Endothelial cell of umbilical vein (primary cell): ENCODE data around the gene GPR75. TPM values are rescaled to one million over a fixed set of nuclear protein-coding genes. Genes with fewer than 3 reads are reported as not detected.

Experiments used
- BruUV-seq: library from RNA; stranded (reverse); fragments of 400-500 nt; replicated peaks from 2 replicates; lab custom pipeline; 2021; lab: Mats Ljungman, UMichigan
- CTCF ChIA-PET: fragments of 300-600, 350-600 bp; sonication (Branson Sonifier 250); formaldehyde crosslinking; loops from one replicate; lab custom pipeline; 2021; ENCODE audit warnings: antibody characterized with exemption, inconsistent platforms; lab: Charles Lee
- POLR2A ChIA-PET: fragments of 300-600, 350-600 bp; sonication (Branson Sonifier 250); formaldehyde crosslinking; loops from one replicate; lab custom pipeline; 2021; ENCODE audit warnings: antibody characterized with exemption, inconsistent platforms; lab: Charles Lee
- DNase-seq: peaks from one replicate; pipeline ENCODE4 v3.0.0-alpha.2; 2011; ENCODE audit warnings: low read depth, low spot score
- FAIRE-seq: peaks from 2 replicates; lab custom pipeline; 2011; peaks lifted over from hg19 to GRCh38; lab: Jason Lieb, UNC
- H2AFZ ChIP-seq: 2 replicates; pipeline ENCODE4 v1.6.0; 2012; ENCODE audit warnings: low read depth, low read length, control low read depth, inconsistent platforms
- H3K27ac ChIP-seq: 2 replicates; pipeline ENCODE4 v1.5.1; 2011; ENCODE audit warnings: low read depth, mild to moderate bottlenecking, control low read depth, low read length, moderate library complexity; ENCODE audit not compliant: insufficient read depth
- H3K27me3 ChIP-seq, 2 experiments: 2 replicates each; pipeline versions ENCODE4 v1.6.0 to v1.6.1; 2011; ENCODE audit warnings: low read length in 2 of 2, mixed read lengths in 1 of 2; ENCODE audit not compliant: control insufficient read depth in 2 of 2, insufficient read depth in 2 of 2
- H3K36me3 ChIP-seq, 2 experiments: 2 replicates in 1 of 2; 3 replicates in 1 of 2; pipeline ENCODE4 v1.5.1; 2011; ENCODE audit warnings: low read length in 2 of 2, mild to moderate bottlenecking in 1 of 2, moderate library complexity in 1 of 2; ENCODE audit not compliant: control insufficient read depth in 2 of 2, insufficient read depth in 2 of 2; ENCODE audit errors: extremely low read depth in 1 of 2
- H3K4me1 ChIP-seq: 3 replicates; pipeline ENCODE4 v1.5.1; 2011; ENCODE audit warnings: mild to moderate bottlenecking, low read length; ENCODE audit not compliant: control insufficient read depth, insufficient read depth; ENCODE audit errors: extremely low read depth
- H3K4me2 ChIP-seq: 2 replicates; pipeline ENCODE4 v1.6.1; 2011; ENCODE audit warnings: low read length, control low read depth, mixed read lengths; ENCODE audit not compliant: insufficient read depth
- H3K4me3 ChIP-seq, 3 experiments: fragments of 200-600 bp in 1 of 3; sonication (generic), shearing (Covaris generic) in 1 of 3; replicated peaks in 1 of 3; 2 replicates each; pipeline ENCODE4 v1.5.1; 2011 to 2016; ENCODE audit warnings: control low read depth in 3 of 3, low read length in 3 of 3, mild to moderate bottlenecking in 2 of 3, inconsistent platforms in 1 of 3, low read depth in 1 of 3, moderate library complexity in 1 of 3; ENCODE audit not compliant: insufficient read depth in 1 of 3
- H3K79me2 ChIP-seq: 2 replicates; pipeline ENCODE4 v1.6.0; 2012; ENCODE audit warnings: low read length, inconsistent platforms; ENCODE audit not compliant: control insufficient read depth, insufficient read depth
- H3K9ac ChIP-seq: replicated peaks from 2 replicates; pipeline ENCODE3; 2011; ENCODE audit warnings: low read length, control low read depth; ENCODE audit not compliant: insufficient read depth; ENCODE audit errors: extremely low read depth
- H3K9me1 ChIP-seq: replicated peaks from 3 replicates; pipeline ENCODE4 v1.6.0; 2011; ENCODE audit warnings: mild to moderate bottlenecking, low read length; ENCODE audit not compliant: control insufficient read depth, insufficient read depth; ENCODE audit errors: extremely low read depth
- H3K9me3 ChIP-seq: replicated peaks from 2 replicates; pipeline ENCODE4 v1.5.1; 2012; ENCODE audit warnings: low read length, inconsistent platforms; ENCODE audit not compliant: control insufficient read depth, insufficient read depth
- H4K20me1 ChIP-seq: replicated peaks from 2 replicates; pipeline ENCODE3; 2011; ENCODE audit warnings: mild to moderate bottlenecking, low read length; ENCODE audit not compliant: control insufficient read depth, insufficient read depth; ENCODE audit errors: extremely low read depth
- CTCF ChIP-seq, 2 donors: IDR thresholded peaks; 1 replicate in 1 of 2; 2 replicates in 1 of 2; pipeline ENCODE4 v1.5.1; 2011; ENCODE audit warnings: low read length in 2 of 2, mild to moderate bottlenecking in 2 of 2, moderate library complexity in 2 of 2, control low read depth in 1 of 2, inconsistent platforms in 1 of 2, low read depth in 1 of 2; ENCODE audit not compliant: insufficient read depth in 1 of 2; ENCODE audit errors: extremely low read depth in 1 of 2
- EZH2 ChIP-seq: IDR thresholded peaks from 2 replicates; pipeline ENCODE4 v1.6.1; 2012; ENCODE audit warnings: borderline replicate concordance, low read depth, mild to moderate bottlenecking, moderate library complexity, low read length, inconsistent platforms; ENCODE audit not compliant: severe bottlenecking
- FOS ChIP-seq: IDR thresholded peaks from 2 replicates; pipeline ENCODE4 v1.6.1; 2011; ENCODE audit warnings: mild to moderate bottlenecking, low read length, moderate library complexity, borderline replicate concordance; ENCODE audit not compliant: insufficient read depth
- GATA2 ChIP-seq: IDR thresholded peaks from 2 replicates; pipeline ENCODE4 v1.7.0; 2011; ENCODE audit warnings: low read depth, mild to moderate bottlenecking, moderate library complexity, mixed read lengths, low read length; ENCODE audit not compliant: insufficient read length, insufficient read depth
- JUN ChIP-seq: IDR thresholded peaks from 2 replicates; pipeline ENCODE4 v1.6.1; 2011; ENCODE audit warnings: borderline replicate concordance, low read depth; ENCODE audit not compliant: insufficient read length, insufficient read depth
- MAX ChIP-seq: IDR thresholded peaks from 2 replicates; pipeline ENCODE4 v1.6.1; 2011; ENCODE audit not compliant: insufficient read depth, insufficient read length
- MYC ChIP-seq: IDR thresholded peaks from one replicate; pipeline ENCODE4 v1.6.1; 2011; ENCODE audit warnings: mild to moderate bottlenecking, low read depth, low read length
- POLR2A ChIP-seq: IDR thresholded peaks from 2 replicates; pipeline ENCODE4 v1.6.1; 2012; ENCODE audit warnings: low read depth, mild to moderate bottlenecking, control low read depth, low read length
- POLR2AphosphoS5 ChIP-seq: IDR thresholded peaks from 2 replicates; pipeline ENCODE4 v1.6.1; 2012; ENCODE audit warnings: low read depth, mild to moderate bottlenecking, control low read depth, low read length, moderate library complexity; ENCODE audit not compliant: insufficient read depth
- dilution Hi-C: fragments of 300-500 bp; cut with MboI; formaldehyde crosslinking; loops from one replicate; pipeline ENCODE4 v1.15.0; 2019; ENCODE audit warnings: low sequenced_read_pairs; ENCODE audit not compliant: extremely low pct_ligation_motif_present
- intact Hi-C: fragments of 100-400 bp; cut with micrococcal nuclease; formaldehyde crosslinking; loops from one replicate; pipeline ENCODE4 v1.10.0; 2022
- polyA plus RNA-seq, 4 experiments: library from polyadenylated mRNA; depleted of rRNA in 3 of 4; stranded (reverse) in 3 of 4; unstranded in 1 of 4; fragments of >200 nt; gene quantifications; 2 replicates each; pipeline versions ENCODE4 v1.2.1 to v1.2.3, GENCODE V29; 2011 to 2012; ENCODE audit warnings: missing spikeins in 1 of 4
- total RNA-seq: library from RNA; stranded (reverse); gene quantifications from 2 replicates; pipeline ENCODE4 v1.2.3, GENCODE V29; 2021

GPR75 gene
- total and polyA plus RNA-seq, 2 donors (not counting 3 experiments of a cell fraction or from before 2014, with no cell fraction given), result 4.4 to 4.7 TPM

GRCh38 chr2:53854678-53855077 lies 5.1 kb downstream of the GPR75 start:
- ChIA-PET CTCF (no interaction called here), POLR2A (no interaction called here)
- no peak for FAIRE-seq
- Histone ChIP-seq H3K79me2 (no peaks in the 10 kb centered on the region), H3K4me1 (no peaks in the 10 kb centered on the region), H3K4me2 (no peak overlapping the region), H2AFZ (no peak overlapping the region), H3K9me3 (no peaks in the 10 kb centered on the region), H3K4me3 (no peak overlapping the region), H4K20me1 (no peaks in the 10 kb centered on the region), H3K36me3 (peaks cover 6 to 7% of the 10 kb centered on the region in 2 experiments), H3K9ac (no peak overlapping the region), H3K27ac (no peak overlapping the region), H3K9me1 (no peaks in the 10 kb centered on the region), H3K27me3 (no peaks in the 10 kb centered on the region)
- TF ChIP-seq EZH2 (no peak), MYC (no peak), POLR2A (no peak), MAX (no peak), POLR2AphosphoS5 (no peak), JUN (no peak), FOS (no peak), GATA2 (no peak)
- no TSS peak for BruUV-seq
- intact Hi-C loops, result no loop called here
- no peak for DNase-seq
- dilution Hi-C loops, result no loop called here

- BruUV-seq, result no TSS peak
- dilution Hi-C loops, result no loop called here
- CTCF ChIA-PET, result no interaction called here
- H3K4me2 ChIP-seq, result no peak overlapping the region
- no peaks in the 10 kb centered on the region for H4K20me1 ChIP-seq
- no peak overlapping the region for H3K4me3 ChIP-seq
- intact Hi-C loops, result no loop called here
- DNase-seq (no peak), FAIRE-seq (no peak)
- no peak overlapping the region for H3K27ac ChIP-seq
- H3K9me1 ChIP-seq, result no peaks in the 10 kb centered on the region
- peaks cover 6 to 7% of the 10 kb centered on the region in 2 experiments for H3K36me3 ChIP-seq
- H3K27me3 ChIP-seq, result no peaks in the 10 kb centered on the region
- POLR2A ChIA-PET, result no interaction called here
- H3K9me3 ChIP-seq, result no peaks in the 10 kb centered on the region
- no peak overlapping the region for H2AFZ ChIP-seq
- H3K4me1 ChIP-seq, result no peaks in the 10 kb centered on the region
- no peak overlapping the region for H3K9ac ChIP-seq
- no peaks in the 10 kb centered on the region for H3K79me2 ChIP-seq
- no peak for TF ChIP-seq JUN
- TF ChIP-seq CTCF (IDR thresholded peaks at IDR 0.05; ENCODE audit: extremely low read depth in 1 of 2, insufficient read depth in 1 of 2, low read depth in 1 of 2, low read length in 2 of 2), result no peak
- no peak for TF ChIP-seq GATA2
- no peak for TF ChIP-seq EZH2
- TF ChIP-seq POLR2A, result no peak
- TF ChIP-seq MYC, result no peak
- no peak for TF ChIP-seq FOS
Observed at GRCh38 chr2:53852532-53852931, 7.2 kb downstream of the GPR75 start.
